NCI-H82 treated with DMSO at 0.1 percent for 48 hours (cell line): Measurements from ENCODE around the gene VSIG10.
"Not testable (repeated sequence)": the region's sequence is repeated elsewhere in the genome, so short reads cannot be mapped to it uniquely, and the experiment has no call there.

Experiments used
- DNase-seq: peaks from one replicate; lab custom pipeline; 2025; ENCODE audit not compliant: unreplicated experiment; lab: John Stamatoyannopoulos, UW

The VSIG10 gene, protein sequence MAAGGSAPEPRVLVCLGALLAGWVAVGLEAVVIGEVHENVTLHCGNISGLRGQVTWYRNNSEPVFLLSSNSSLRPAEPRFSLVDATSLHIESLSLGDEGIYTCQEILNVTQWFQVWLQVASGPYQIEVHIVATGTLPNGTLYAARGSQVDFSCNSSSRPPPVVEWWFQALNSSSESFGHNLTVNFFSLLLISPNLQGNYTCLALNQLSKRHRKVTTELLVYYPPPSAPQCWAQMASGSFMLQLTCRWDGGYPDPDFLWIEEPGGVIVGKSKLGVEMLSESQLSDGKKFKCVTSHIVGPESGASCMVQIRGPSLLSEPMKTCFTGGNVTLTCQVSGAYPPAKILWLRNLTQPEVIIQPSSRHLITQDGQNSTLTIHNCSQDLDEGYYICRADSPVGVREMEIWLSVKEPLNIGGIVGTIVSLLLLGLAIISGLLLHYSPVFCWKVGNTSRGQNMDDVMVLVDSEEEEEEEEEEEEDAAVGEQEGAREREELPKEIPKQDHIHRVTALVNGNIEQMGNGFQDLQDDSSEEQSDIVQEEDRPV

DNA sequence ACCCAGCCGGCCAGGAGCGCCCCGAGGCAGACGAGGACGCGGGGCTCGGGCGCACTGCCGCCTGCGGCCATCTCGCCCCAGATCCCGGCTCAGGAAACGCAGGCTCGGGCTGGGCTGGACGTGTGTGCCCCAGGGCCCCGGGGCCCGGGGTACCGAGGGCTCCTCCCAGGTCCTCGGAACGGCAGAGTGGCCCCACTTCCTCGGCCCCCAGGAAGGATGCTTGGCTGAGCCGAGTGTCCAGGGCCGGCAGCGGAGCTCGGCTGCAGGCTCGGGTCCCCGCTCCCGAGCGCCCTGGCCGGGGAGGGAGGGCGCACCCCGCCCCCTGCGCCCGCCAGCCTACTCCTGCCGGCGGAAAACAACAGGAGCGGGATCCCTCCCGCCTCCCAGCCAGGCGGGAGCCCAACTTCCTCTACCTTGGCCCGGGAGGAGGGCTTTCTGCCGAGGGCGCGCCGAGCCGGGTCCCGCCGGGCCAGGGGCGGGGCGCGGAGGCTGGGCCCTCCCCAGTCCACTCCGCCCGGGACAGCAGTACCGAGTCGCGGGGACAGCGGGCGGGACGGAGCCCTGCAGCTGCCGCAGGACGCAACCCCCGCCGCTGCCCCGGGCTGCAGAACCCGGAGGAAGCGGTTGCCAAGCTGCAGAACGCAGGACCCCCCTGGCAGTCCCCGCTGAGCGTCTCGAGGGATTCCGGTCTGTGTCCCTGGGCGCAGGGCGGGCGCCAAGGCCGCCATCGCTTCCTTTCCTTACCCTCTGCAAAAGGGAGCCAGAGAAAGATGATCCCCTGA, at the start of gene VSIG10:
Gene VSIG10, minus strand, starts transcription at position 411 of the 782 bp plus-strand sequence. Its CDS starts 340 bp downstream, at position 71.
- peak; percentile 32 for DNase-seq

- no peak for DNase-seq
Measured at GRCh38 chr12:118151755-118152154, 47.9 kb upstream of the VSIG10 start.

GRCh38 chr12:118150625-118151024, 46.8 kb upstream of the VSIG10 start:
- no peak for DNase-seq

GRCh38 chr12:118148287-118148686, 44.5 kb upstream of the VSIG10 start:
- DNase-seq: no peak

GRCh38 chr12:118145798-118146156, 42.0 kb upstream of the VSIG10 start:
- DNase-seq: no peak

DNA sequence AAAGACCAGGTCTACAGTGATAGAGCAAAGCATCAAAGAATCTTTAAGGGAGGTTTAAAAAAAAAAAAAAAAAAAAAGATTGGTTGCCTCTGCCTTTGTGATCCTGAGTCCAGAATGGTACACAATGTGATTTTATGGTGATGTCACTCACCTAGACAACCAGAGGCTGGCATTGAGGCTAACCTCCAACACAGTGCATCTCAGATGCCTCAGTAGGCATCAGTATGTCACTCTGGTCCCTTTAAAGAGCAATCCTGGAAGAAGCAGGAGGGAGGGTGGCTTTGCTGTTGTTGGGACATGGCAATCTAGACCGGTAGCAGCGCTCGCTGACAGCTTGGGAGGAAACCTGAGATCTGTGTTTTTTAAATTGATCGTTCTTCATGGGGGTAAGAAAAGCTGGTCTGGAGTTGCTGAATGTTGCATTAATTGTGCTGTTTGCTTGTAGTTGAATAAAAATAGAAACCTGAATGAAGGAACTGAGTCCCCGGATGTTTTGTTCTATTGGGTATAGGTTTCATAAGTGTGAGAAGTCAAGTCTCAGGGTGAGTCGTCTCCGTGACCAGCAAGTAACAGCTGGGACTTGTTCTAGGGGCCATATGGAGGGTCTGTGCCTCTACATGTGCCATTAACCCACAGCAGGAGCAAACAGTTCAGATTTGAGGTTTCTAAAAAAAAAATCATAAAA, 41.4 kb upstream of the VSIG10 start:
- DNase-seq: no peak

DNA sequence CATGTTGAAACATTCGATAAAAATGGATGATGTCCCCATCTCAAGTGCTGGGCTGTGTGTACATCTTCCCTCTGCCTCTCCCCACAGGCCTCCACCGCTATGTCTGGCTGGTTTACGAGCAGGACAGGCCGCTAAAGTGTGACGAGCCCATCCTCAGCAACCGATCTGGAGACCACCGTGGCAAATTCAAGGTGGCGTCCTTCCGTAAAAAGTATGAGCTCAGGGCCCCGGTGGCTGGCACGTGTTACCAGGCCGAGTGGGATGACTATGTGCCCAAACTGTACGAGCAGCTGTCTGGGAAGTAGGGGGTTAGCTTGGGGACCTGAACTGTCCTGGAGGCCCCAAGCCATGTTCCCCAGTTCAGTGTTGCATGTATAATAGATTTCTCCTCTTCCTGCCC, 40.7 kb upstream of the VSIG10 start:
- no peak for DNase-seq

GRCh38 chr12:118140825-118141224, 37.0 kb upstream of the VSIG10 start:
- DNase-seq: no peak

DNA sequence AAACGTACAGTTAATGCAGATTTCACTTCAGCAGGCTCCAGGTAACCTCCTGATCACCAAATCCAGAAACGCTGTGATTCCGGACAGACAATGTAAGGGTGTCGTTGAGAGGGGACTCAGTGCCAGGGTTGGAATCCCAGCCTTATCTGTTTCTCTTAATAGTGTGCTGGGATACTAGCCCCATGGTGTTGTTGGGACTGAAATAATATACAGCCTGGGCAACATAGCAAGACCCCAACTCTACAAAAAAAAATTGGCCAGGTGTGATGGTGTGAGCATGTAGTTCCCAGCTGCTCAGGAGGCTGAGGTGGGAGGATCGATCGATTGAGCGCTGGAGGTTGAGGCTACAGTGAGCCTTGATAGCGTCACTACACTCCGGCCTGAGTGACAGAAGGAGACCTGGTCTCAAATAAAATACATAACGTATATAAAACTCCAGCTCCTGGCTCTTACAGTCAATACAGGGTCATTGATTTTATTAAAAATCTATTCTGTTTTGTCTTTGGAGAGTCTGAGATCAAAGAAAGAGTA, 33.4 kb upstream of the VSIG10 start:
- no peak for DNase-seq

DNA sequence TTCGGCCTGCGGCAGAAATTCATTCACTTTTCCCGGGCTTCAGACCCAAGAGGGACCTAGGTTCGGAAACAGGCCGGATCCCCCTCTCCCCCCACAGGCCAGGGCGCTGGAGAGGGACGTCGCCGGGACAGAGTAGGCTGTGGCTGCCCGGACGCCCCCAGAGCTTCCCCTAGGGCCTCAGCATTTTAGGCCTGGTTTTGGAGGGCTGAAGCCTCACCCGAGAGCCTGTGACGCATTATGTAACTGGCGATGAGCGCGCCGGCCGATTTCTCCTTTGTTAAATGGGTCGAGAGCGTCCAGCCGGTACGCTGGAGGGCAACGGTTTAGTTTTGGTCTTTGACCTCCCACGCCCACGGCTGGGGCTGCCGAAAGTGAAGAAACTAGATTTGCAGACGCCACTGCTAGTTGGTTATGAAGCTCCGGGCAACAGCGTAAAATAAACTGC, 32.8 kb upstream of the VSIG10 start:
- DNase-seq: no peak

DNA sequence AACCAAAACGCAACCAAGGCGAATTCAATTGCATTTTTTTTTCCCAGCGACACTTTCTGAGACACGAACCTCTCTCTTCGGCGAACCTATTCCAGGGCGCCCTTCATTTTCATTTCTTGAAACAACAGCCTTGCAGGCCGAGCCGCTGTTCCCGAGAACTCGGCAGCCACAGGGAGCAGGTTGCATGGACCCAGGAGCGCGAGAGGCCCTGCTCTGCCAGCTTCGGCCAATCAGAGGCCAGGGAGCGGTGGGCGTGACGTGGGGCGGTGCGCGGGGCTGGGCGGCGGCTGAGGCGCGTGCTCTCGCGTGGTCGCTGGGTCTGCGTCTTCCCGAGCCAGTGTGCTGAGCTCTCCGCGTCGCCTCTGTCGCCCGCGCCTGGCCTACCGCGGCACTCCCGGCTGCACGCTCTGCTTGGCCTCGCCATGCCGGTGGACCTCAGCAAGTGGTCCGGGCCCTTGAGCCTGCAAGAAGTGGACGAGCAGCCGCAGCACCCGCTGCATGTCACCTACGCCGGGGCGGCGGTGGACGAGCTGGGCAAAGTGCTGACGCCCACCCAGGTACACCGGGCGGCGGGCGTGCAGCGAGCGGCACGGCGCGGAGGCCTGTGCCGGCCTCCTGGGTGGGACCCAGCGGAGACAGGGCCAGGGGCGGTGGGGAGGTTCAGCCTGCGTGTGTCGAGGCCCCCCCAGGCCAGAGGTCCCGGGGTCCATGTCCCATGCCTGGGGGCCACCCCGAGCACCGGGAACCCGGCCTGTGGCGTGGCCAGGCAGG, 32.2 kb upstream of the VSIG10 start, which contains the start of gene PEBP1:
Gene PEBP1, plus strand, starts transcription at position 337 of the 771 bp plus-strand sequence. Its CDS starts 86 bp downstream, at position 423.
- DNase-seq: peak; percentile 77

DNA sequence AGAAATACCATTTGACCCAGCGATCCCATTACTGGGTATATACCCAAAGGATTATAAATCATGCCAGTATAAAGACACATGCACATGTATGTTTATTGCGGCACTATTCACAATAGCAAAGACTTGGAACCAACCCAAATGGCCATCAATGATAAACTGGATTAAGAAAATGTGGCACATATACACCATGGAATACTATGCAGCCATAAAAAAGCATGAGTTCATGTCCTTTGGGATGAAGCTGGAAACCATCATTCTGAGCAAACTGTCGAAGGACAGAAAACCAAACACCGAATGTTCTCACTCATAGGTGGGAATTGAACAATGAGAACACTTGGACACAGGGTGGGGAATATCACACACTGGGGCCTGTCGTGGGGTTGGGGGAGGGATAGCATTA, 25.6 kb upstream of the VSIG10 start:
- DNase-seq: not testable (repeated sequence)

- DNase-seq: no peak
Measured at GRCh38 chr12:118127867-118128266, 24.1 kb upstream of the VSIG10 start.

- DNase-seq: no peak
Measured at GRCh38 chr12:118126119-118126757, 22.4 kb upstream of the VSIG10 start.

- DNase-seq: no peak
Measured at GRCh38 chr12:118125743-118126118, 21.9 kb upstream of the VSIG10 start.

DNA sequence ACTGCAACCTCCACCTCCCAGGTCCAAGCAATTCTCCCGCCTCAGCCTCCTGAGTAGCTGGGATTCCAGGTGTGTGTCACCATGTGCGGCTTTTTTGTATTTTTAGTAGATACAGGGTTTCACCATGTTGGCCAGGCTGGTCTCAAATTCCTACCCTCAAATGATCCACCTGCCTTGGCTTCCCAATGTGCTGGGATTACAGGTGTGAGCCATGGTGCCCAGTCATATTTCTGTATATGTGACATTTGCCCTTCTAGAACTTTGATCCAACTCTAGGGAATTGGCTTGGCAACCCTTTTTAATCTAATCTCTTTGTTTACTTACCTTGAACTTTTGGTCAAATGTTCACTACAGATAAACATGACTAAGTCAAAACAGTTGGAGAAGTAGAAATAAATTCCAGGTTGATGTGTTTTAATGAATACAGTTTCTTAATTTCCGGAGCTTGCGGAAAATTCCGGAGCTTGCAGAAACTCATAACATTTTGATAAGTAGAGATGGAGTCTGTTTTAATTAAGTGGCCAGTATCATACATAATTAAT, 20.6 kb upstream of the VSIG10 start:
- DNase-seq: no peak

DNA sequence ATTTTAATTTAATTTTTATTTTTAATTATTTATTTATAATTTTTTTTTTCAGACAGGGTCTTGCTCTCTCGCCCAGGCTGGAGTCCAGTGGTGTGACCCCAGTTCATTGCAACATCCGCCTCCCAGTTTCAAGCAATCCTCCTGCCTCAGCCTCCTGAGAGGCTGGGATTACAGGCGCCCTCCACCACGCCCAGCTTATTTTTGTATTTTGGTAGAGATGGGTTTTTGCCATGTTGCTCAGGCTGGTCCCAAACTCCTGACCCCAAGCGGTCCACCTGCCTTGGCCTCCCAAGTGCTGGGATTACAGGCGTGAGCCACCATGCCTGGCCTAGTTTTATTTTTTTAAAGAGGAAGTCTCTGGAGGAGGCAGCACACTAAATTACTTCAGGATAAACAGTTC, 18.5 kb upstream of the VSIG10 start:
- DNase-seq: no peak

GRCh38 chr12:118120579-118121363, 17.0 kb upstream of the VSIG10 start:
- DNase-seq: peak; percentile 45

- no peak for DNase-seq
Measured at GRCh38 chr12:118119449-118119879, 15.7 kb upstream of the VSIG10 start.
